WTC11 (cell line): ENCODE data around the gene CSF1.

ENCODE experiments used
- CREB1 ChIP-seq: sonication (generic); formaldehyde crosslinking; IDR thresholded peaks from 2 replicates; pipeline ENCODE4 v1.8.0; 2023; ENCODE audit warnings: mild to moderate bottlenecking, missing genetic modification reagents
- FOXJ3 ChIP-seq: sonication (generic); formaldehyde crosslinking; IDR thresholded peaks from 2 replicates; pipeline ENCODE4 v1.9.0; 2021; ENCODE audit warnings: missing genetic modification reagents, mild to moderate bottlenecking, borderline replicate concordance
- FOXP4 ChIP-seq: sonication (generic); formaldehyde crosslinking; IDR thresholded peaks from 2 replicates; pipeline ENCODE4 v1.8.0; 2022; ENCODE audit warnings: mild to moderate bottlenecking, missing genetic modification reagents
- GTF2I ChIP-seq: fragments of 250-450 bp; sonication (Bioruptor Pico); conservative IDR thresholded peaks from 2 replicates; pipeline ENCODE4 v1.4.0; 2021; ENCODE audit warnings: mild to moderate bottlenecking
- KAT7 ChIP-seq: sonication (generic); formaldehyde crosslinking; IDR thresholded peaks from 2 replicates; pipeline ENCODE4 v1.8.1; 2023; ENCODE audit warnings: missing genetic modification reagents, mild to moderate bottlenecking, borderline replicate concordance
- MYBL2 ChIP-seq: sonication (generic); formaldehyde crosslinking; IDR thresholded peaks from 2 replicates; pipeline ENCODE4 v1.8.1; 2023; ENCODE audit warnings: mild to moderate bottlenecking, moderate library complexity, missing genetic modification reagents
- SP1 ChIP-seq: sonication (generic); formaldehyde crosslinking; conservative IDR thresholded peaks from 2 replicates; pipeline ENCODE4 v1.8.1; 2022; ENCODE audit warnings: missing genetic modification reagents
- TEAD4 ChIP-seq: sonication (generic); formaldehyde crosslinking; IDR thresholded peaks from 2 replicates; pipeline ENCODE4 v1.8.0; 2022; ENCODE audit warnings: mild to moderate bottlenecking, missing genetic modification reagents
- ZBTB21 ChIP-seq: sonication (generic); formaldehyde crosslinking; IDR thresholded peaks from 2 replicates; pipeline ENCODE4 v1.8.1; 2023; ENCODE audit warnings: mild to moderate bottlenecking, missing genetic modification reagents, borderline replicate concordance
- ZNF121 ChIP-seq: sonication (generic); formaldehyde crosslinking; IDR thresholded peaks from 2 replicates; pipeline ENCODE4 v1.8.0; 2023; ENCODE audit warnings: missing genetic modification reagents
- TF ChIP-seq, protein P1 (sequence below): fragments of 200-600 bp; IDR thresholded peaks from 2 replicates; pipeline ENCODE4 v1.8.0; 2022; ENCODE audit warnings: antibody characterized with exemption
- TF ChIP-seq, protein P2 (sequence below): sonication (generic); formaldehyde crosslinking; IDR thresholded peaks from 2 replicates; pipeline ENCODE4 v1.8.1; 2023; ENCODE audit warnings: mild to moderate bottlenecking, missing genetic modification reagents, moderate library complexity
- TF ChIP-seq, protein P3 (sequence below): sonication (generic); formaldehyde crosslinking; IDR thresholded peaks from 2 replicates; pipeline ENCODE4 v1.8.1; 2023; ENCODE audit warnings: mild to moderate bottlenecking, missing genetic modification reagents, borderline replicate concordance

DNA sequence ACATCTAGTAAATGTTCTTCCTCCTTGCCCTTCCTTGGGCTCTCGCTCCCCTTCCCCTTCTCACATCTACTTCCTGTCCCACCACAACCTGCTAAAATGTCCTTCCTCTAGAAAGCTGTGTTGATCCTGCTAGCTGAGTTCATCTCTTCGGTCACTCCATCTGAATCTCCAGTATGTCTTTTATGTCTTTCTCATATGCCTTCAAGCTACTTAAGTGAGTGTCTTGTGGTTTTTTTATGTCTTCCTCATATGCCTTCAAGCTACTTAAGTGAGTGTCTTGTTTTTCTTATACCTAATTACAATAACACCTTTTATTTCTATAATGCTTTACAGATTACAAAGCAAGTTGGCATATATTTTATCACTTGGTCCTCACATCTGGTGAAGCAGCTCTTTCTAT is 33.9 kb downstream of the CSF1 start:
- TF ChIP-seq GTF2I (CRISPR knock-in tag): no peak
- TF ChIP-seq ZNF121: no peak
- TF ChIP-seq, protein P1, sequence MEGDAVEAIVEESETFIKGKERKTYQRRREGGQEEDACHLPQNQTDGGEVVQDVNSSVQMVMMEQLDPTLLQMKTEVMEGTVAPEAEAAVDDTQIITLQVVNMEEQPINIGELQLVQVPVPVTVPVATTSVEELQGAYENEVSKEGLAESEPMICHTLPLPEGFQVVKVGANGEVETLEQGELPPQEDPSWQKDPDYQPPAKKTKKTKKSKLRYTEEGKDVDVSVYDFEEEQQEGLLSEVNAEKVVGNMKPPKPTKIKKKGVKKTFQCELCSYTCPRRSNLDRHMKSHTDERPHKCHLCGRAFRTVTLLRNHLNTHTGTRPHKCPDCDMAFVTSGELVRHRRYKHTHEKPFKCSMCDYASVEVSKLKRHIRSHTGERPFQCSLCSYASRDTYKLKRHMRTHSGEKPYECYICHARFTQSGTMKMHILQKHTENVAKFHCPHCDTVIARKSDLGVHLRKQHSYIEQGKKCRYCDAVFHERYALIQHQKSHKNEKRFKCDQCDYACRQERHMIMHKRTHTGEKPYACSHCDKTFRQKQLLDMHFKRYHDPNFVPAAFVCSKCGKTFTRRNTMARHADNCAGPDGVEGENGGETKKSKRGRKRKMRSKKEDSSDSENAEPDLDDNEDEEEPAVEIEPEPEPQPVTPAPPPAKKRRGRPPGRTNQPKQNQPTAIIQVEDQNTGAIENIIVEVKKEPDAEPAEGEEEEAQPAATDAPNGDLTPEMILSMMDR: no peak
- TF ChIP-seq MYBL2 (CRISPR knock-in tag): no peak
- no peak for TF ChIP-seq ZBTB21 (CRISPR knock-in tag)
- TF ChIP-seq, protein P2, sequence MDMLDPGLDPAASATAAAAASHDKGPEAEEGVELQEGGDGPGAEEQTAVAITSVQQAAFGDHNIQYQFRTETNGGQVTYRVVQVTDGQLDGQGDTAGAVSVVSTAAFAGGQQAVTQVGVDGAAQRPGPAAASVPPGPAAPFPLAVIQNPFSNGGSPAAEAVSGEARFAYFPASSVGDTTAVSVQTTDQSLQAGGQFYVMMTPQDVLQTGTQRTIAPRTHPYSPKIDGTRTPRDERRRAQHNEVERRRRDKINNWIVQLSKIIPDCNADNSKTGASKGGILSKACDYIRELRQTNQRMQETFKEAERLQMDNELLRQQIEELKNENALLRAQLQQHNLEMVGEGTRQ (CRISPR knock-in tag): no peak
- TF ChIP-seq SP1 (CRISPR knock-in tag): no peak
- TF ChIP-seq TEAD4 (CRISPR knock-in tag): no peak
- TF ChIP-seq FOXJ3 (CRISPR knock-in tag): no peak
- TF ChIP-seq, protein P3, sequence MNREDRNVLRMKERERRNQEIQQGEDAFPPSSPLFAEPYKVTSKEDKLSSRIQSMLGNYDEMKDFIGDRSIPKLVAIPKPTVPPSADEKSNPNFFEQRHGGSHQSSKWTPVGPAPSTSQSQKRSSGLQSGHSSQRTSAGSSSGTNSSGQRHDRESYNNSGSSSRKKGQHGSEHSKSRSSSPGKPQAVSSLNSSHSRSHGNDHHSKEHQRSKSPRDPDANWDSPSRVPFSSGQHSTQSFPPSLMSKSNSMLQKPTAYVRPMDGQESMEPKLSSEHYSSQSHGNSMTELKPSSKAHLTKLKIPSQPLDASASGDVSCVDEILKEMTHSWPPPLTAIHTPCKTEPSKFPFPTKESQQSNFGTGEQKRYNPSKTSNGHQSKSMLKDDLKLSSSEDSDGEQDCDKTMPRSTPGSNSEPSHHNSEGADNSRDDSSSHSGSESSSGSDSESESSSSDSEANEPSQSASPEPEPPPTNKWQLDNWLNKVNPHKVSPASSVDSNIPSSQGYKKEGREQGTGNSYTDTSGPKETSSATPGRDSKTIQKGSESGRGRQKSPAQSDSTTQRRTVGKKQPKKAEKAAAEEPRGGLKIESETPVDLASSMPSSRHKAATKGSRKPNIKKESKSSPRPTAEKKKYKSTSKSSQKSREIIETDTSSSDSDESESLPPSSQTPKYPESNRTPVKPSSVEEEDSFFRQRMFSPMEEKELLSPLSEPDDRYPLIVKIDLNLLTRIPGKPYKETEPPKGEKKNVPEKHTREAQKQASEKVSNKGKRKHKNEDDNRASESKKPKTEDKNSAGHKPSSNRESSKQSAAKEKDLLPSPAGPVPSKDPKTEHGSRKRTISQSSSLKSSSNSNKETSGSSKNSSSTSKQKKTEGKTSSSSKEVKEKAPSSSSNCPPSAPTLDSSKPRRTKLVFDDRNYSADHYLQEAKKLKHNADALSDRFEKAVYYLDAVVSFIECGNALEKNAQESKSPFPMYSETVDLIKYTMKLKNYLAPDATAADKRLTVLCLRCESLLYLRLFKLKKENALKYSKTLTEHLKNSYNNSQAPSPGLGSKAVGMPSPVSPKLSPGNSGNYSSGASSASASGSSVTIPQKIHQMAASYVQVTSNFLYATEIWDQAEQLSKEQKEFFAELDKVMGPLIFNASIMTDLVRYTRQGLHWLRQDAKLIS (CRISPR knock-in tag): no peak
- TF ChIP-seq KAT7 (CRISPR knock-in tag): no peak
- no peak for TF ChIP-seq CREB1
- TF ChIP-seq FOXP4 (CRISPR knock-in tag): no peak
